HepG2 (cell line): ENCODE data around the gene PLD1.

ENCODE experiments used
- CEBPB ChIP-seq: IDR thresholded peaks from 2 replicates; pipeline ENCODE4 v1.6.1; 2011; ENCODE audit warnings: low read depth, low read length, improper control_type of control experiment, borderline replicate concordance
- CTCF ChIP-seq: sonication (generic); formaldehyde crosslinking; IDR thresholded peaks from 2 replicates; pipeline ENCODE4 v1.5.0; 2020; ENCODE audit warnings: mild to moderate bottlenecking, missing genetic modification reagents, moderate library complexity
- POLR2AphosphoS5 ChIP-seq: IDR thresholded peaks from 2 replicates; pipeline ENCODE4 v1.6.1; 2012; ENCODE audit warnings: low read depth, low read length
- RNF2 ChIP-seq: fragments of 450-650 bp; conservative IDR thresholded peaks from 2 replicates; pipeline ENCODE4 v1.6.1; 2016; ENCODE audit warnings: low read depth
- RNF219 ChIP-seq: sonication (generic); formaldehyde crosslinking; IDR thresholded peaks from 2 replicates; pipeline ENCODE4 v1.5.0; 2020; ENCODE audit warnings: mild to moderate bottlenecking, missing genetic modification reagents
- SPEN ChIP-seq: sonication (generic); formaldehyde crosslinking; IDR thresholded peaks from 2 replicates; pipeline ENCODE4 v1.5.1; 2020; ENCODE audit warnings: low read depth, mild to moderate bottlenecking, missing genetic modification reagents
- SRY ChIP-seq: sonication (generic); formaldehyde crosslinking; IDR thresholded peaks from 2 replicates; pipeline ENCODE4 v1.8.0; 2022; ENCODE audit warnings: mild to moderate bottlenecking, missing genetic modification reagents
- TARDBP ChIP-seq: sonication (generic); formaldehyde crosslinking; IDR thresholded peaks from 2 replicates; pipeline ENCODE4 v1.8.0; 2022; ENCODE audit warnings: mild to moderate bottlenecking, missing genetic modification reagents
- ZBTB8A ChIP-seq: sonication (generic); formaldehyde crosslinking; IDR thresholded peaks from 2 replicates; pipeline ENCODE4 v1.4.0; 2020; ENCODE audit warnings: mild to moderate bottlenecking, low read depth, missing genetic modification reagents, borderline replicate concordance
- ZNF567 ChIP-seq: sonication (generic); formaldehyde crosslinking; IDR thresholded peaks from 2 replicates; pipeline ENCODE4 v1.8.1; 2023; ENCODE audit warnings: mild to moderate bottlenecking, missing genetic modification reagents, borderline replicate concordance

- TF ChIP-seq ZBTB8A (CRISPR knock-in tag): no peak
- TF ChIP-seq CEBPB: no peak
- TF ChIP-seq POLR2AphosphoS5: no peak
- no peak for TF ChIP-seq TARDBP
- TF ChIP-seq RNF219: no peak
- TF ChIP-seq CTCF (CRISPR knock-in tag): no peak
- TF ChIP-seq SRY (CRISPR knock-in tag): no peak
- no peak for TF ChIP-seq RNF2
- no peak for TF ChIP-seq SPEN
- TF ChIP-seq ZNF567: no peak
Measured at GRCh38 chr3:171661484-171661883, 148.8 kb downstream of the PLD1 start.
